ENCODE measurements around the gene CDIPT. TPM values are rescaled to one million over a fixed set of nuclear protein-coding genes. Genes with fewer than 3 reads are reported as not detected.

The CDIPT gene
- total RNA-seq, 3 donors from 2014 or later (not counting 1 experiment from before 2014, with no cell fraction given) = 42.3 to 66.9 (median 53.0) TPM

GRCh38 chr16:29812754-29813643, 50.0 kb downstream of the CDIPT start:
- intact Hi-C loops (cut with micrococcal nuclease) = no loop called here
- Mint-ChIP-seq H3K4me1 (peaks cover 54 to 77% of the 10 kb centered on the region in 2 donors), H3K27ac (peak overlapping the region in 1 of 2 donors; percentile 16)

DNA sequence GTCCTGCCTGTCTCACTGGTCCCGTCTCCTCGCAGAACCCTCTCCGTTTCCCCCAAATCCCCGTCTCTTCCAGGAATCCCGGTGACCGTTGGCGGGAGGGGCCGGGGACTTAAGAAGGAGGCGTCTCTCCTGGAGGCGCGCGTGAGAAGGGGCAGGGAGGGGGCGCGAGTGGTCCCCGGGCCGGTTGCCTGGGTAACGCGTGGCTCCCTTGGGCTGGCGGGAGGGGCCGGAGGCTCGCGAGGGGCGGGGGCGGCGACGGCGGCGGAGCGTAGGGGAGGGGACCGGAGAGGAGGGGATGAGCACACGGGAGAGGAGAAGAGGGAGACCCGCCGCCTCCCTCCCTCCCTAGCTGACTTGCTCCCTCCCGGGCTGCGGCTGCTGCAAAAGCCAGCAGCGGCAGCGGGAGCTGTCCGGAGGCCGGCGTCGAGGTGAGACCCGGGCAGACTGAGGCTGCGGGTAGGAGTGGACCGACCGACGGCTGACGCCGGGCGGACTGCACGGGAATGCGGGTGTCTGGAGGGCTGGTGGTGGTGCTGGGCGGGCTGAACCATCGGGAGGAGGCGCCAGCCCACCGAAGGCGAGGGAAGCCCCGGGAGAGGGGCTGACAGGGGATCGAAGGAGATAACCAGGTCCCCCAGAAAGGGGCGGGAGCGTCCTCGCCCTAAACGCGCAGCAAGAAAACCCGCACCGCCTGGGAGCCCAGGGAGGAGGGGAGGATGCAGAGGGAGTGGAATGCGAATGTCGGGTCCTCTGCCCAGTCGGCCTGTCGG, 50.9 kb downstream of the CDIPT start, which contains the start of gene PRRT2:
Gene PRRT2 (plus strand): TSS at position 298 of the 770 bp plus-strand sequence. CDS start 862 bp downstream, outside the sequence.
- no peaks in the 10 kb centered on the region for H3K9me3 ChIP-seq (ENCODE audit: control insufficient read depth, insufficient read depth, low read length)
- H3K36me3 Mint-ChIP-seq = no peaks in the 10 kb centered on the region
- H3K4me1 ChIP-seq (ENCODE audit: control insufficient read depth, insufficient read depth, low read length) = peaks cover 72% of the 10 kb centered on the region
- H3K27me3 Mint-ChIP-seq (ENCODE audit: low read depth in 2 of 2) = peaks cover 0 to 2% of the 10 kb centered on the region in 2 donors
- peak within 1 kb of the TSS; percentile 78 to 85 for H3K27ac Mint-ChIP-seq
- intact Hi-C loops (cut with micrococcal nuclease) = no loop called here
- H3K4me3 Mint-ChIP-seq = peak within 1 kb of the TSS; percentile 87
- H3K4me1 Mint-ChIP-seq = peaks cover 51 to 82% of the 10 kb centered on the region in 2 donors
- TF ChIP-seq CTCF (IDR thresholded peaks at IDR 0.05) = no peak
- H3K4me3 ChIP-seq (ENCODE audit: low read length) = peak within 1 kb of the TSS; percentile 49
- WGBS (ENCODE audit: insufficient coverage) = 6% methylated on average over 64 of the region's 69 CpGs
- no peaks in the 10 kb centered on the region for H3K27me3 ChIP-seq (ENCODE audit: control insufficient read depth, insufficient read depth, low read length)
- no peaks in the 10 kb centered on the region for H3K9me3 Mint-ChIP-seq
- peak; percentile 31 to 66 for DNase-seq
- peak within 1 kb of the TSS; percentile 59 for H3K27ac ChIP-seq (ENCODE audit: low read length)
- H3K36me3 ChIP-seq (ENCODE audit: control insufficient read depth, insufficient read depth, low read length) = peaks cover 20% of the 10 kb centered on the region
- no peak for ATAC-seq

More at GRCh38 chr16:29812754-29813643, 50.0 kb downstream of the CDIPT start:
- Histone ChIP-seq H3K27me3 (ENCODE audit: control insufficient read depth, insufficient read depth, low read length) (no peaks in the 10 kb centered on the region), H3K4me1 (ENCODE audit: control insufficient read depth, insufficient read depth, low read length) (peaks cover 73% of the 10 kb centered on the region), H3K4me3 (ENCODE audit: low read length) (no peak overlapping the region), H3K27ac (ENCODE audit: low read length) (no peak overlapping the region), H3K9me3 (ENCODE audit: control insufficient read depth, insufficient read depth, low read length) (no peaks in the 10 kb centered on the region), H3K36me3 (ENCODE audit: control insufficient read depth, insufficient read depth, low read length) (peaks cover 20% of the 10 kb centered on the region)
- Mint-ChIP-seq H3K27me3 (ENCODE audit: low read depth in 2 of 2) (peaks cover 0 to 2% of the 10 kb centered on the region in 2 donors), H3K36me3 (peaks cover 1% of the 10 kb centered on the region), H3K4me3 (peak overlapping the region; percentile 64), H3K9me3 (no peaks in the 10 kb centered on the region)
- 81% methylated on average over 7 of the region's 9 CpGs for WGBS (ENCODE audit: insufficient coverage)
- DNase-seq (no peak), ATAC-seq (no peak)
- TF ChIP-seq CTCF (IDR thresholded peaks at IDR 0.05) = no peak

- peak; percentile 41 to 59 (median 46) for ATAC-seq
- H3K4me1 ChIP-seq (ENCODE audit: control insufficient read depth, insufficient read depth, low read length) = peaks cover 66% of the 10 kb centered on the region
- no peaks in the 10 kb centered on the region for H3K9me3 Mint-ChIP-seq
- H3K27me3 Mint-ChIP-seq (ENCODE audit: low read depth in 2 of 2) = peaks cover 0 to 2% of the 10 kb centered on the region in 2 donors
- H3K27ac ChIP-seq (ENCODE audit: low read length) = peak overlapping the region; percentile 59
- peak overlapping the region; percentile 78 to 85 for H3K27ac Mint-ChIP-seq
- DNase-seq = peak; percentile 71 to 82
- H3K27me3 ChIP-seq (ENCODE audit: control insufficient read depth, insufficient read depth, low read length) = no peaks in the 10 kb centered on the region
- H3K4me3 ChIP-seq (ENCODE audit: low read length) = peak overlapping the region; percentile 49
- H3K9me3 ChIP-seq (ENCODE audit: control insufficient read depth, insufficient read depth, low read length) = no peaks in the 10 kb centered on the region
- TF ChIP-seq CTCF (IDR thresholded peaks at IDR 0.05) = no peak
- intact Hi-C loops (cut with micrococcal nuclease) = no loop called here
- peak overlapping the region; percentile 87 for H3K4me3 Mint-ChIP-seq
- no peaks in the 10 kb centered on the region for H3K36me3 Mint-ChIP-seq
- peaks cover 43 to 75% of the 10 kb centered on the region in 2 donors for H3K4me1 Mint-ChIP-seq
- WGBS (ENCODE audit: insufficient coverage) = 2% methylated on average over 31 of the region's 31 CpGs
- peaks cover 20% of the 10 kb centered on the region for H3K36me3 ChIP-seq (ENCODE audit: control insufficient read depth, insufficient read depth, low read length)
Observed at GRCh38 chr16:29811170-29811895, 51.7 kb downstream of the CDIPT start.

Measured in natural killer cell (primary cell).